GM18868 (cell line): ENCODE results near the gene FSIP1.

Experiments
- ATAC-seq: cut with Tn5 transposase; IDR thresholded peaks from one replicate; pipeline ENCODE4 v1.9.1; 2021; ENCODE audit warnings: mild to moderate bottlenecking, moderate library complexity; ENCODE audit not compliant: unreplicated experiment

FSIP1 gene

GRCh38 chr15:39690881-39691634, 91.6 kb downstream of the FSIP1 start:
- ATAC-seq = no peak

GRCh38 chr15:39687965-39688364, 94.7 kb downstream of the FSIP1 start:
- ATAC-seq = no peak

- ATAC-seq = peak; percentile 60
Measured at GRCh38 chr15:39685999-39686613, 96.5 kb downstream of the FSIP1 start.

DNA sequence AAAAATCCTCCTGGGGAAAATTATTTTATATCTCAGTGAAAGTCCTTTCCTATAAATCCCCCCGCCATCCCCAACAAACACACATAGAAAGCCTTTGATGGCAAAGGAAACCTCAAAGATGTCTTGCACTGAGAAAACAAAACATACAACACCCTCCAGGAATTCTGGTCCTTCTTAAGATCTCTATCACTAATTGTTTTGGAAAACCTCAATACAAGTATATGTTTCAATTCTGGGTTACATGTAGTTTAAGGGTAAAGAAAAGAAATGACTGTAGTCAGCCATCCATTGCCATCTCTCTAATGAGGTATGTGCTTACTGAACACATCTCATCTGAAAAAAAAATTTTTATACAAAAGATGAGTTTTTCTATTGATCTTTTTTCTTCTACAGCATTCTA, 97.3 kb downstream of the FSIP1 start:
- ATAC-seq = no peak

DNA sequence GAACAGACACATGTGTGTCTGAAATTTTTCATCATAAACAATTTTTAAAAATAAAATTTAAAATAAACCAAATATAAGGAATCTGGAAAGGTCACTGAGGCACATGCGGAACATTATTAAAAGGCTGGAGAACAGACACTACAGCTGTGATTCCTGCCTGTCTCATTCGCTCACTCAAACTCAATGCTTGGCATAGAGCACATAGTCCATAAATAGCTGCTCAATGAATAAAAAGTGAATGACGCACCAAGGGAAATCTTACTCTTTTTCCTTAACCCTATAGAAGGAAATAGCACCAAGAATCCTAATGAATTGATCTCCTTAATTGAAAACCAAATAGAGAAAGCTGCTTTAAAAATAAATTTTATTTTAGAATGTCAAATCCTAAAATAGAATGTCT, 98.4 kb downstream of the FSIP1 start:
- ATAC-seq = no peak

- ATAC-seq = no peak
Measured at GRCh38 chr15:39682366-39682765, 100.3 kb downstream of the FSIP1 start.

- no peak for ATAC-seq
Measured at GRCh38 chr15:39680868-39681267, 101.8 kb downstream of the FSIP1 start.

DNA sequence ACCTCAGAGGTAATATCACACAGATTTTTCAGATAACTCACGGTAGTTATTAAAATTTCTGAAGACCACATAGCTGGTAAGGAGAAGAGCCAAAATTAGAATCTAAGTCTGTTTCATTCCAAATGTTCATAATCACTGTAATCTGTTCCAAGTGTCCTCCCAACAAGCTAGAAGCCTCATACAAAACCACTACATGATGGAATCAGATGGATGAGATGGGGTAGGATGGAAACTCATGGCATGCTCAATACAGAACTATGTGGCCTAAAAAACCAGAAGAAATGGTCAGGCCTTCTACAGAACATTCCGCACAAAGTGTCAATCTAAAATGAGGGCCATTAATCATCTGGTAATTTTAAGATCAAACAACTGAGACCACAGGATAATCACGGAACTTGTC, 110.0 kb downstream of the FSIP1 start:
- ATAC-seq = no peak

GRCh38 chr15:39672184-39672583, 110.5 kb downstream of the FSIP1 start:
- no peak for ATAC-seq

DNA sequence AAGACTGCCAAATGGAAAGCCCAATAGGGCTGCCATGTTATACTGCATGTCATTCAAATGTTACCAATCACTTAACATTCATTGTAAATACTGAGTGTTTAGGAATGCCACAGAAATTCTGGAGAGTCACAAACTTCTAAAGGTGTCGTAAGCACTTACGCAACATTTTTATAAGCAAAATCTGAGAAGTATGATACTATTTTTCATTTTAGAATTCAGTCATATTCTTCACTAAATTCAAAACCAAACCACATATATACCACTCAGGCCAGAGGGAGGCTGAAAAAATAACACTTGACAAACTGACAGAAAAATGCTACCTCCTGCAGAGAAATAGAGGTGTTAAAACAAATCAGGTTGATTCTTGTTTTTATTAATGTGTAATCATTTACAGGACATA, 112.0 kb downstream of the FSIP1 start:
- no peak for ATAC-seq

DNA sequence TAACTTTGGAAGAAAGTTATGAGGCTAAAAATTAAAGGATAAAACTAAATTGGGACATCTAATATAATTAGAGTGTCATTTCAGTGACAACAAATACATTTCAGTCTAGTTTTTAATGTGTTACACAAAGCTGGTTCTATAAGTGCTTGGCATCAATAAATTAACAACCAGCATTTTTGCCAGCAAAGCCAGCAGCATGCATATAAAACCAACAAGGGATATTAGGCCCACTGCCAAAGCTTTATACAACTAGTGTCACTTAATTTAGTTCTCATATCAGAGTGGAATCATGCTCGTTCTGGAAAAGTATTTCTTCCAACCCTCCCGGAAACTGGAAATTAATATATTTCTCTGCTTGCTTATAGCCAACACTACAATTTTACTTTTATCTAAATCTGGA, 113.0 kb downstream of the FSIP1 start:
- ATAC-seq = no peak

DNA sequence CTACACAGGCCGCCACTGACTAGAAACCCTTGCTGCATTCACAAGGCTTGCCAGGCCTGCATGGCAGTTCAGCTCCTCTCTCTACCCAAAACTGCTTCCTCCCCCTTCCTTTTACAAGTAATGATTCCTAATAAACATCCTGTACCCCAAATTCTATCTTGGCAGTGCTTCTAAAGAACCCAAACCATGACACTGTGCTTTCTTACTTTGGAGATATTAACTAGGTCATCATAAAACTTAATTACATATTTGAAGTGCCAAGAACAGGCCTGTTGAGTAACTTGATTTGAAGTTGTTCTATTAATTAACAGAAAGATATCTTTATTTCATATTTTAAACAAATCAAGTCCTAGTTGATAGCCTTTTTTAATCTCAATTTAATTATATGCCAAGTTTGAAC, 113.4 kb downstream of the FSIP1 start:
- no peak for ATAC-seq

DNA sequence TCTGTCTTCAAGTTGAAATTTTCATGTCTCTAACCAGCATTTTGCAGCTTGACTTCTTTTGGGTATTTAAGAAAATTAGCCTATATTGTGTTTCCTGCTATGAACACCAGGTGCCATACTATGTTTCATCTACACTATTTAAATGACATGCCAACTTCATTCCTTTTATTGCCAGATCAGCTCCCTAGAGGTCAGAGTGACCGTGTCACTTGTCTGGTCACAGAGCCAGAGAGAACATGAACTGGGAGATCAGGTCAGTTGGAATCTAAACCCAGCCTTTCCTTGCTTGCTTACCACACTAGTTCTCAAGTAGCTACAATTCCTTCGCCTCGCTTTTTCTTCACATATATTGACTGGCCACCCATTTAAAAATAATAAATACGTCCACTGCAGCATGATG, 114.2 kb downstream of the FSIP1 start:
- no peak for ATAC-seq

GRCh38 chr15:39667382-39668127, 115.1 kb downstream of the FSIP1 start:
- no peak for ATAC-seq

- no peak for ATAC-seq
Measured at GRCh38 chr15:39666677-39667076, 116.0 kb downstream of the FSIP1 start.

DNA sequence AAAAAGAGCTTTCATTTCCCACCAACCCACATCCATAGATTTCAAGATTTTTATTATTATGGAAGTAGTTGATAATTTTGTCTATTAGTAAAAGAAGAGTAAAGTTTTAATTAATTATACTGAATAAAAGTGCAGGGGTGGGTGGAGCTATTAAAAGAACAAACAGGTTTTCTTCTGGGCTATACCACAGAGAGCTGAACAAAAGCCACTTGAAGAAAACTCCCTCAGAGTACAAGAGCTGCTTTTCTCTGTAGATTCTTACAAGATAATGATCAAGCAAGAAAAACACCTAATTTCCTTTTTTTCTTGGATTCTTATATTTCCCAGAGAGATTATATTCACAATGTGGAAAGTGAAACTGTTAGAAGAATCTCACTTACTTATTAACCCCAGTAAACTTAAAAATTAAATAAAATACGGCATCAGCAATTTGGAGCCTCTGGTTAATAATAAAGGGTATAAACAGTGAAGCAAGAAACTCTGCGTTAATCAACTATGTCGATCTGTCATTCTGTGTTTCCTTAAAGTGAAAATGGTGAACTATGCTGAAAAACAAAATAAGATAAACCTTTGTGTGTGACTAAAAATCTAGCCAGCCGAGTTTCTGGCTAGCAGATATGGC, 116.9 kb downstream of the FSIP1 start:
- no peak for ATAC-seq

GRCh38 chr15:39663704-39664250, 118.9 kb downstream of the FSIP1 start:
- ATAC-seq = no peak

- ATAC-seq = no peak
Measured at GRCh38 chr15:39661776-39662175, 120.9 kb downstream of the FSIP1 start.

GRCh38 chr15:39658740-39659139, 123.9 kb downstream of the FSIP1 start:
- ATAC-seq = no peak

GRCh38 chr15:39657668-39658067, 125.0 kb downstream of the FSIP1 start:
- ATAC-seq = no peak

DNA sequence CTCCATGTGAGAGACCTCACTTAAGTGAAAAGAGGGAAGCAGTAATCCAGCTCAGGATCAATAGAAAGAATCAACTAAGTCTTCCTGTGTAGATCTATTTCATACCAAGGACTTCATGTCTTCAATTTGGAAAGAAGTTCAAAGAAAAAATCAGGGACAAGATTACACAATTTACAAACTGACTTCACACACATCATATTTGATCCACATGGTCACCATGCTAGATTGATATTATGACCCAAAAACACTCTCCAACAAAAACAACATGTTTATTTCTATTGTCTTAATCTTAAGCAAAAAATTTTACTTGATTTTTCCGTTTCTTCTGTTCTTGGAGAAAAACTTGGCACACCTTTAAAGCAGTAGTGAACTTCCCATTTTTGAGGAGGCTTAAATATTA, 125.5 kb downstream of the FSIP1 start:
- no peak for ATAC-seq
